Omental fat pad (tissue), 4 donors: Measurements from ENCODE around the gene XAGE3. TPM values are rescaled to one million over a fixed set of nuclear protein-coding genes. Genes with fewer than 3 reads are reported as not detected.
"Not testable (repeated sequence)": the region's sequence is repeated elsewhere in the genome, so short reads cannot be mapped to it uniquely, and the experiment has no call there.

ENCODE experiments used
- ATAC-seq: fragments of 150-250 bp; one replicate; pipeline ENCODE4 v1.9.1; 2016; ENCODE audit warnings: mild to moderate bottlenecking, moderate library complexity; ENCODE audit not compliant: low FRiP score
- DNase-seq: peaks from one replicate; pipeline ENCODE4 v3.0.0-alpha.2; 2019; ENCODE audit warnings: low spot score
- total RNA-seq, 4 donors: library from RNA; depleted of rRNA; stranded (reverse); fragments of >200 nt; gene quantifications; one replicate each; pipeline ENCODE4 v1.1.0, GENCODE V29; 2016
- TF ChIP-seq, protein P1 (sequence below), 3 donors: fragments of 450-650 bp; IDR thresholded peaks; one replicate each; pipeline ENCODE4 v1.5.1; 2016 to 2017; ENCODE audit warnings: antibody characterized with exemption in 3 of 3, mild to moderate bottlenecking in 3 of 3, moderate library complexity in 2 of 3

The XAGE3 gene
- total RNA-seq, 4 donors from 2014 or later: not detected

DNA sequence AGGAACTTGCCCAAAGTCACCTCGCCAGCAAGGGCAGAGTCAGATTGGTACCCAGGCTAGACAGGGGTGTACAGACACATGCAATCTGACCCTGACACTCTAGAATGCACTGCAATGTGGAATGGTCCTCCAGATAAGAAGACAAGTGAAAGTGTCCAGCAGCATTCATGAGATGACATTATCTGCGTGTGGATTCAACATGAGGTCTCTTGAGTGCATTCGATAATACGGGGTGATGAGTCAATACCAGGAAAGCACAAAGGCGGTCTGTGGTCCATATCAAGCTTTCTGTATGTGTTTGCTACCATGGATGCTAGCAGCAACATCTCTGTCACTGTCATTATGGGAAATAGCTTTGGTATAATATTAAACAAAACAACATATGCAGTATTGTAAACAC lies 6.8 kb upstream of the XAGE3 start:
- no peak for DNase-seq
- no peak for ATAC-seq
- TF ChIP-seq, protein P1, sequence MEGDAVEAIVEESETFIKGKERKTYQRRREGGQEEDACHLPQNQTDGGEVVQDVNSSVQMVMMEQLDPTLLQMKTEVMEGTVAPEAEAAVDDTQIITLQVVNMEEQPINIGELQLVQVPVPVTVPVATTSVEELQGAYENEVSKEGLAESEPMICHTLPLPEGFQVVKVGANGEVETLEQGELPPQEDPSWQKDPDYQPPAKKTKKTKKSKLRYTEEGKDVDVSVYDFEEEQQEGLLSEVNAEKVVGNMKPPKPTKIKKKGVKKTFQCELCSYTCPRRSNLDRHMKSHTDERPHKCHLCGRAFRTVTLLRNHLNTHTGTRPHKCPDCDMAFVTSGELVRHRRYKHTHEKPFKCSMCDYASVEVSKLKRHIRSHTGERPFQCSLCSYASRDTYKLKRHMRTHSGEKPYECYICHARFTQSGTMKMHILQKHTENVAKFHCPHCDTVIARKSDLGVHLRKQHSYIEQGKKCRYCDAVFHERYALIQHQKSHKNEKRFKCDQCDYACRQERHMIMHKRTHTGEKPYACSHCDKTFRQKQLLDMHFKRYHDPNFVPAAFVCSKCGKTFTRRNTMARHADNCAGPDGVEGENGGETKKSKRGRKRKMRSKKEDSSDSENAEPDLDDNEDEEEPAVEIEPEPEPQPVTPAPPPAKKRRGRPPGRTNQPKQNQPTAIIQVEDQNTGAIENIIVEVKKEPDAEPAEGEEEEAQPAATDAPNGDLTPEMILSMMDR (IDR thresholded peaks at IDR 0.05): no peak

DNA sequence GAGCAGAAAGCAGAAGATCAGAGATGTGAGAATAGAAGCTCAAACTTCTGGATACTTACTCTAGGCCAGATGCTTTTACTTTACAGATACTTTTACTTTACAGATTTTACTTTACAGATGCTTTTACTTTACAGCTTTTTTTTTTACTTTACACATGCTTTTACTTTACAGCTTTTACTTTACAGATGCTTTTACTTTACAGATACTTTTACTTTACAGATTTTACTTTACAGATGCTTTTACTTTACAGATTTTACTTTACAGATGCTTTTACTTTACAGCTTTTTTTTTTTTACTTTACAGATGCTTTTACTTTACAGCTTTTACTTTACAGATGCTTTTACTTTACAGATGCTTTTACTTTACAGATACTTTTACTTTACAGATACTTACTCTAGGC lies 5.9 kb upstream of the XAGE3 start:
- DNase-seq, ATAC-seq: not testable (repeated sequence)

DNA sequence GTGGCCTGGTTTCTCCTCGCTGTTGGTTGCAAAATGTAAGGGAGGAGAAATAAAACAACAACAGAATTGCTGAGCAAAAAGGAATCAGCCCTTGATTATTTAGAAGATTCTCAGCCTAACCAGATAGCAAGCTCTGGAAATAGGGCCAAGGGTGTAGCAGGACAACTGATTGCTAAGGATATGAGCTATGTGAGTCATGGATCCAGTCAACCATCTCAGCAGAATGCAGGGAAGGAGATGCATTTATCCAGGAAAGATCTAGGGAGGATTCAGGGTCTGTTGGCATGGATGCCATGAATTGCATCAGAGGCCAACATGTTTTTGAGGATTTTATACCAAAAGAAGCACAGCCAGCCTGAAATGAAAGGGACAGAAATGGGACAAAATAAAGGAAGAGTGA lies 2.2 kb upstream of the XAGE3 start:
- ATAC-seq (no peak), DNase-seq (no peak)
- TF ChIP-seq, protein P1 (IDR thresholded peaks at IDR 0.05): no peak

DNA sequence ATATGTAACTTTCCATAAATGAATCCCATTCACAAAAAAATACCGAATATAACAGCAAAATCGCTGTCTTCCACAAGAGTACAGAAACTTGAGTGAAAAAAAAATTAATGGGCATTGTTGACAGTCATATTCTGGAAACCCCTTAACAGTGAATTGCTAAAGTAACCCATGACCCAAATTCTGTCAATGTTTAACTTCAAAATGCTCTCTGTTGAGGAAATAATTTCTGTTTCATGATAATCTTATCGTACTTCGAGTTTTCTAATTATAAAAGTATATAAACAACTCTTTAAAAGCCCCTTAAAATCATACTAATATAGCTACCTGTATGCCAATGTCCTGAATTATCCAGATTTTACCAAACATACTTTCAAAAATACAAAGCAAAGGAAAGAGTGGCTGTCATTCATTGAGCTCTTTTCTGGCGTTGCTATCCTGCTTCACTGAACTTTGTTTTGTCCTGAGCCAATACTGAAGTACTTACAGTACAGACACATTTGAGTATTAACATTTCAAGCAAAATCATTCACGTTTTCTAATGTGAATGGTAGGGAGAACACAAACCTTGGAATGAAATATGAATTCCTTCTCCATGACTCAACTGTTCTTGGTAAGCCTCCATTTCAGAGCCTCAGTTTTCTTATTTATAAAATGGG lies 2.4 kb downstream of the XAGE3 start:
- TF ChIP-seq, protein P1 (IDR thresholded peaks at IDR 0.05): no peak
- ATAC-seq (no peak), DNase-seq (no peak)

DNA sequence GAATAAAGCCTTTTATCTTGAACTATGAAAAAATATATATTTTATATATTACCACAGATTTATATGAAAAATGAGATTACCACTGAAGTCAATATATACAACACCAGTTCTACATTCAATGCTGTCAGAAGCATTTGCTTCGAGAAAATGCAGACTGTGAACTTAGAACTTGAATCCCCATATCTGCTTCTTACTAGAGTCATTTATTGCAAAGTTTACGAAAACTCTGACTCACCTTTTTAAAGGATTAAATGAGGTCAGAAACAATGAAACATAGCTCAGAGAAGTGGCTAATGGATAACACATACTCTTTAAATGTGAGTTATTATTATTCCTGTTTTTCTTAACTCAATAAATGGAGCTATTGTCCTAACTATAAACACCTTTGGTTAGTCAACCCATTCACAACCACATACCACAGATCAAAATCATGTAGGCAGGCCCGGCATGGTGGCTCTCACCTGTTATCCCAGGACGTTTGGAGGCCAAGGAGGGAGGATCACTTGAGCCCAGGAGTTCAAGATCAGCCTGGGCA lies 10.8 kb downstream of the XAGE3 start:
- ATAC-seq, DNase-seq: not testable (repeated sequence)

DNA sequence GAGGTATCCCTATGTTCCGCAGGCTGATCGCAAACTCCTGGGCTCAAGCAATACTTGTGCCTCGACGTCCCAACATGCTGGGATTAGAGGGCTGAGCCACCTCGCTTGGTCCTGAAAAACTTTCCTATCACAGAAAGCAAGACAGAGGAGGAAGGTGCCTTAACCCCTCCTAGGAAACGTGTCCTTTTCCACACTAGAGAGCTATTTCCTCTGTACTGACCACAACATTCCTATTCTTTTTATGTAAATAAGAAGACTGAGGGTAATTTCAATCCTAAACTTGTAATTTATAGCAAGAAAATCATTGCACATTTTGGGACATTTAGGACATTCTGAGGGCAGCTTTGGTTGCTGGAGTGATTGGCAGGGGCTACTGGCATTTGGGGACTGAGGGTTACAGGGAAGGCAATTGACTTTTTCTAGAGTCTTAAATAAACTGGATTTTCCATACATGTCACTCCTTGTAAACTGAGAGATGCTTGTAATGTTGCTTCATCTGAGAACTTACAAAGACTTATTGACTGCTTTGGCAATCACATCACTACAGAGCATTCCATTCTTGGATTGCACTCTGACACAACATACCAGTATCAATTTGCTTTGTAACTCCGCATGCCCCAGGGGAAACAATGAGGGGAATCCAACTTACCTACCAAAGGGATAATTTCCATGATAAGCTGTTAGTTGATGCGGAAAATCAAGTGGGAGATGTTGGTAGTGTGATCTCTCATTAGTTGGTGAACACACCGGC lies 15.6 kb downstream of the XAGE3 start:
- no peak for ATAC-seq
- no peak for DNase-seq
- TF ChIP-seq, protein P1 (IDR thresholded peaks at IDR 0.05): no peak

DNA sequence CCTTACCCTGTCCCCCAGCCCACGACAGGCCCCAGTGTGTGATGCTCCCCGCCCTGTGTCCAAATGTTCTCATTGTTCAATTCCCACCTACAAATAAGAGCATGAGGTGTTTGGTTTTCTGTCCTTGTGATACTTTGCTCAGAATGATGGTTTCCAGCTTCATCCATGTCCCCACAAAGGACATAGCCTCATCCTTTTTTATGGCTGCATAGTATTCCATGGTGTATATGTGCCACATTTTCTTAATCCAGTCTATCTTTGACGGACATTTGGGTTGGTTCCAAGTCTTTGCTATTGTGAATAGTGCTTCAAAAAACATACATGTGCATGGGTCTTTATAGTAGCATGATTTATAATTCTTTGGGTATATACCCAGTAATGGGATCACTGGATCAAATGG lies 24.3 kb downstream of the XAGE3 start:
- not testable (repeated sequence) for ATAC-seq

DNA sequence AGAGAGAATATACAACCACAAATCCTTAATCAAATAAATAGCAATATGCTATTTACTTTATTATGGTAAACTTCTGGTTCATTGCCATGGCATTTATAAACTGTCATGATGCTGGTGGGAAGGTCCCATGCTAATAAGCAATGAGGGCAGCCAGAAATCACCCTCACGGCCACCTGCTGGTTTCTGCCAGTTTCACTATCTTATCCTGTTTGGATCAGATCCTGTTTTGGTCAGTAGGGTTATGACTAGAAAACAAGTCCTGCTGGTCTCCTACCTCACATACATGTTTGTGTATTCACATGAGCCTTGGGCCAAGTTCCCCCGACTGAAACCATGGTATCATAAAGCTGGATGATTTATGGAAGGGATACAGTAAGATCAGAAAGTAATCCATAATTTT lies 28.7 kb downstream of the XAGE3 start:
- TF ChIP-seq, protein P1 (IDR thresholded peaks at IDR 0.05): no peak
- ATAC-seq: no peak
- DNase-seq: no peak

More for the DNA sequence above, 24.3 kb downstream of the XAGE3 start:
- DNase-seq: not testable (repeated sequence)
